Measurements from ENCODE around the gene LENG8. TPM values are rescaled to one million over a fixed set of nuclear protein-coding genes. Genes with fewer than 3 reads are reported as not detected.
A peak's percentile ranks its signal among the peaks of the same experiment; 100 is the strongest.

LENG8 gene
- total and polyA plus RNA-seq, 2 of the 4 experiments (the other 2 are of a cell fraction), result 21.1 to 93.9 TPM

DNA sequence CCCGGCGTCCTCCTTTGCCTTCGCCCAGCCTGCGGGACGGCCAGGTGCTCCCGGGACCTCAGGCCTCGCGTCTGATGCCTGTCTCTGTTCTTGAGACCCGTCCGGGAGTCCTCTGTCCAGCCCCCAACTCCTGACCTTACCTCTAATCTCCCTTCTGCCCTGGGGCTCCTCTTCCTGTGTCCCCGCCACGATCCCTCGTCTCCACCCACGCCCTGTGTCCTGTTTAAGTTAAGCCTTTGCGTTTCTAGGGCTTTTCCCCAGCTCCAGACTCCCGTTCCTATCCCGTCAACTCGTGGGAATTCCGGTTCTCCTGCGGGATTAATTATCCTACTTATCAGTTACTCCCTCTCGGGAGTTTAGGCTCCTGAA, 686 bp downstream of the LENG8 start:
- peak overlapping the region; percentile 52 for H3K56ac ChIP-seq (ENCODE audit: extremely low read depth, insufficient read depth, low read length)
- peaks cover 6% of the 10 kb centered on the region; the same call in 1 of the 2 replicates for H3K9me1 ChIP-seq (ENCODE audit: insufficient read depth, low read length)
- H3K18ac ChIP-seq (ENCODE audit: low read depth, low read length), result peak overlapping the region; percentile 32; the same call in 1 of the 2 replicates
- H3K4ac ChIP-seq (ENCODE audit: low read depth, low read length), result peak overlapping the region; percentile 84
- no TSS peak for BruUV-seq (replicated peaks)
- H3K4me3 ChIP-seq (ENCODE audit: insufficient read depth, low read depth, low read length), result peak overlapping the region; percentile 69
- peak overlapping the region; percentile 86 for H3K14ac ChIP-seq (replicated peaks; ENCODE audit: low read depth, low read length)
- peak overlapping the region; percentile 7 for H3K23ac ChIP-seq (ENCODE audit: low read depth, low read length)
- H4K91ac ChIP-seq (ENCODE audit: insufficient read depth, low read depth, low read length), result peak overlapping the region; percentile 53
- ATAC-seq (ENCODE audit: low read depth) (peak; percentile 2), DNase-seq (peak; percentile 37)
- H2BK20ac ChIP-seq (ENCODE audit: low read depth, low read length), result no peak overlapping the region
- H3K27ac ChIP-seq (ENCODE audit: insufficient read depth, low read length), result peak overlapping the region; percentile 97
- peaks cover 32 to 64% of the 10 kb centered on the region in 2 experiments for H3K79me1 ChIP-seq (ENCODE audit: low read depth in 1 of 2, low read length in 2 of 2)
- ChIA-PET CTCF (no interaction called here), POLR2A (ENCODE audit: unreplicated experiment) (interaction anchor here (1.5 kb wide), 1 partner anchor 24 kb away, joined by 3 read pairs; the partner anchor contains the start of gene CDC42EP5)
- H4K8ac ChIP-seq (ENCODE audit: low read depth in 2 of 2, low read length in 2 of 2), result peak overlapping the region; percentile 74 to 87
- H4K20me1 ChIP-seq (ENCODE audit: insufficient read depth, low read length), result peaks cover 58% of the 10 kb centered on the region
- in situ Hi-C loops (cut with MboI; ENCODE audit: low sequenced_read_pairs), result loop anchor here (10.0 to 25.0 kb wide), 6 partner anchors 245 to 1688 kb away; partner anchors contain the start of genes NAT14, NDUFA3, OSCAR and PRPF31
- H2BK120ac ChIP-seq (ENCODE audit: low read depth, low read length), result no peak overlapping the region
- peak overlapping the region; percentile 85 for H3K4me2 ChIP-seq (ENCODE audit: low read depth, low read length)
- H2AK9ac ChIP-seq (replicated peaks; ENCODE audit: low read depth, low read length, poor library complexity), result peak overlapping the region; percentile 100
- H2BK15ac ChIP-seq (ENCODE audit: low read depth, low read length), result no peak overlapping the region
- H3K9me3 ChIP-seq (ENCODE audit: control insufficient read depth, insufficient read depth, low read length), result no peaks in the 10 kb centered on the region
- peak overlapping the region; percentile 94 for H3K9ac ChIP-seq (ENCODE audit: low read depth, low read length)
- H2BK5ac ChIP-seq (ENCODE audit: low read depth, low read length, poor library complexity, severe bottlenecking), result peak overlapping the region; percentile 92
- peak overlapping the region; percentile 87 for H2AK5ac ChIP-seq (ENCODE audit: low read depth, low read length)
- no peaks in the 10 kb centered on the region for H3K27me3 ChIP-seq (ENCODE audit: control insufficient read depth, insufficient read depth, low read length)
- H4K5ac ChIP-seq (ENCODE audit: low read depth, low read length), result peak overlapping the region; percentile 35
- TF ChIP-seq, protein P1, sequence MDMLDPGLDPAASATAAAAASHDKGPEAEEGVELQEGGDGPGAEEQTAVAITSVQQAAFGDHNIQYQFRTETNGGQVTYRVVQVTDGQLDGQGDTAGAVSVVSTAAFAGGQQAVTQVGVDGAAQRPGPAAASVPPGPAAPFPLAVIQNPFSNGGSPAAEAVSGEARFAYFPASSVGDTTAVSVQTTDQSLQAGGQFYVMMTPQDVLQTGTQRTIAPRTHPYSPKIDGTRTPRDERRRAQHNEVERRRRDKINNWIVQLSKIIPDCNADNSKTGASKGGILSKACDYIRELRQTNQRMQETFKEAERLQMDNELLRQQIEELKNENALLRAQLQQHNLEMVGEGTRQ (IDR thresholded peaks at IDR 0.05; ENCODE audit: low read depth, low read length), result no peak
- TF ChIP-seq MXI1 (IDR thresholded peaks at IDR 0.05; ENCODE audit: borderline replicate concordance, low read depth, low read length), result peak; percentile 42; the same call in 1 of the 2 replicates
- dilution Hi-C loops (cut with HindIII; ENCODE audit: low sequenced_read_pairs, unreplicated experiment), result no loop called here
- WGBS, 2 experiments (ENCODE audit: extremely low coverage in 2 of 2, insufficient read length in 1 of 2), result 1% methylated on average over 15 of the region's 21 CpGs; no CpG with 5 or more reads in 1 of the 2 experiments
- H2AFZ ChIP-seq (replicated peaks; ENCODE audit: low read length, poor library complexity), result peak overlapping the region; percentile 100
- intact Hi-C loops (cut with micrococcal nuclease), result loop anchor here (1.0 kb wide), 1 partner anchor 12 kb away; no protein-coding TSS in a partner anchor
- peaks cover 6% of the 10 kb centered on the region for H3K4me1 ChIP-seq (ENCODE audit: control insufficient read depth, insufficient read depth, low read length)
- H3K36me3 ChIP-seq (ENCODE audit: control insufficient read depth, insufficient read depth, low read length), result peaks cover 41% of the 10 kb centered on the region

All from IMR-90 (cell line).